K562 (cell line): ENCODE data around the gene MAU2. TPM values are rescaled to one million over a fixed set of nuclear protein-coding genes. Genes with fewer than 3 reads are reported as not detected.

Experiments used
- EGR1 ChIP-seq: fragments of 450-650 bp; conservative IDR thresholded peaks from 2 replicates; pipeline ENCODE4 v1.6.1; 2017; ENCODE audit warnings: mild to moderate bottlenecking
- FOSL1 ChIP-seq: fragments of 200-800 bp; sonication (Bioruptor generic); conservative IDR thresholded peaks from 2 replicates; pipeline ENCODE4 v1.6.1; 2016; ENCODE audit warnings: missing genetic modification characterization, missing compliant biosample characterization
- HDAC3 ChIP-seq: fragments of 450-650 bp; IDR thresholded peaks from 2 replicates; pipeline ENCODE4 v1.6.1; 2018; ENCODE audit warnings: borderline replicate concordance, mild to moderate bottlenecking, moderate library complexity; ENCODE audit not compliant: partially characterized antibody
- HNRNPK ChIP-seq: fragments of 200-400 bp; formaldehyde crosslinking; IDR thresholded peaks from one replicate; pipeline ENCODE4 v1.6.1; 2018; ENCODE audit warnings: mild to moderate bottlenecking, low read depth, low read length; ENCODE audit not compliant: poor library complexity, severe bottlenecking
- PCBP1 ChIP-seq: fragments of 200-400 bp; formaldehyde crosslinking; IDR thresholded peaks from 2 replicates; pipeline ENCODE4 v1.6.1; 2018; ENCODE audit warnings: mild to moderate bottlenecking, low read depth, low read length; ENCODE audit not compliant: poor library complexity, severe bottlenecking
- SMAD4 ChIP-seq: fragments of 250-450 bp; sonication (Bioruptor Pico); conservative IDR thresholded peaks from 2 replicates; pipeline ENCODE4 v1.8.0; 2021; ENCODE audit warnings: inconsistent platforms, mild to moderate bottlenecking, moderate library complexity
- SRSF9 ChIP-seq: fragments of 200-400 bp; formaldehyde crosslinking; IDR thresholded peaks from 2 replicates; pipeline ENCODE4 v1.6.1; 2017; ENCODE audit warnings: low read depth, low read length, borderline replicate concordance
- TBL1XR1 ChIP-seq, 2 experiments: IDR thresholded peaks; 2 replicates each; pipeline ENCODE4 v1.6.1; 2012; ENCODE audit warnings: improper control_type of control experiment in 2 of 2, low read length in 2 of 2, mild to moderate bottlenecking in 1 of 2
- TEAD4 ChIP-seq, 2 experiments: sonication (generic) in 1 of 2; formaldehyde crosslinking in 1 of 2; IDR thresholded peaks; 2 replicates each; pipeline versions ENCODE4 v1.6.1 to v1.8.0; 2012 to 2022; ENCODE audit warnings: borderline replicate concordance in 1 of 2, inconsistent platforms in 1 of 2, low read length in 1 of 2, mild to moderate bottlenecking in 1 of 2, missing genetic modification reagents in 1 of 2
- polyA plus RNA-seq, 8 experiments: library from polyadenylated mRNA; depleted of rRNA in 4 of 8; stranded (reverse) in 5 of 8; unstranded in 3 of 8; fragments of >200 nt; fragmentation: Nextera tagmentation in 2 of 8; fragmentation: Illumina TruSeq in 1 of 8; extraction: Ambion mirVana in 2 of 8; extraction: Trizol in 1 of 8; gene quantifications; 2 replicates each; pipeline versions ENCODE4 v1.2.1 to v1.2.3, GENCODE V29; 2011 to 2014; ENCODE audit warnings: inconsistent platforms in 1 of 8, missing spikeins in 1 of 8
- total RNA-seq, 7 experiments: library from RNA; depleted of rRNA in 6 of 7; stranded (reverse); fragments of >200 nt in 6 of 7; fragmentation: Illumina TruSeq in 2 of 7; extraction: Trizol in 2 of 7; gene quantifications; 2 replicates each; pipeline versions ENCODE4 v1.2.1 to v1.2.3, GENCODE V29; 2011 to 2021; ENCODE audit warnings: low replicate concordance in 1 of 7
- TF ChIP-seq, protein P1 (sequence below): sonication (generic); formaldehyde crosslinking; IDR thresholded peaks from 2 replicates; pipeline ENCODE4 v1.8.0; 2023; ENCODE audit warnings: mild to moderate bottlenecking, missing genetic modification reagents
- TF ChIP-seq, protein P2 (sequence below): sonication (generic); formaldehyde crosslinking; IDR thresholded peaks from 2 replicates; pipeline ENCODE4 v1.8.0; 2022; ENCODE audit warnings: mild to moderate bottlenecking, missing genetic modification reagents, borderline replicate concordance
- TF ChIP-seq, protein P3 (sequence below): conservative IDR thresholded peaks from 2 replicates; pipeline ENCODE4 v1.6.1; 2011; ENCODE audit warnings: low read depth, mild to moderate bottlenecking, low read length; ENCODE audit not compliant: control insufficient read depth
- TF ChIP-seq, protein P4 (sequence below): sonication (generic); formaldehyde crosslinking; IDR thresholded peaks from 2 replicates; pipeline ENCODE4 v1.8.0; 2022; ENCODE audit warnings: mild to moderate bottlenecking, low read depth, missing genetic modification reagents
- TF ChIP-seq, protein P5 (sequence below): fragments of 450-650 bp; formaldehyde crosslinking; IDR thresholded peaks from 2 replicates; pipeline ENCODE4 v1.4.0; 2020; ENCODE audit warnings: mild to moderate bottlenecking, moderate library complexity

The MAU2 gene
- total and polyA plus RNA-seq, 9 of the 15 experiments (the other 6 are each of a cell fraction or from before 2014, with no cell fraction given) = 1.2 to 48.1 (median 19.4) TPM

DNA sequence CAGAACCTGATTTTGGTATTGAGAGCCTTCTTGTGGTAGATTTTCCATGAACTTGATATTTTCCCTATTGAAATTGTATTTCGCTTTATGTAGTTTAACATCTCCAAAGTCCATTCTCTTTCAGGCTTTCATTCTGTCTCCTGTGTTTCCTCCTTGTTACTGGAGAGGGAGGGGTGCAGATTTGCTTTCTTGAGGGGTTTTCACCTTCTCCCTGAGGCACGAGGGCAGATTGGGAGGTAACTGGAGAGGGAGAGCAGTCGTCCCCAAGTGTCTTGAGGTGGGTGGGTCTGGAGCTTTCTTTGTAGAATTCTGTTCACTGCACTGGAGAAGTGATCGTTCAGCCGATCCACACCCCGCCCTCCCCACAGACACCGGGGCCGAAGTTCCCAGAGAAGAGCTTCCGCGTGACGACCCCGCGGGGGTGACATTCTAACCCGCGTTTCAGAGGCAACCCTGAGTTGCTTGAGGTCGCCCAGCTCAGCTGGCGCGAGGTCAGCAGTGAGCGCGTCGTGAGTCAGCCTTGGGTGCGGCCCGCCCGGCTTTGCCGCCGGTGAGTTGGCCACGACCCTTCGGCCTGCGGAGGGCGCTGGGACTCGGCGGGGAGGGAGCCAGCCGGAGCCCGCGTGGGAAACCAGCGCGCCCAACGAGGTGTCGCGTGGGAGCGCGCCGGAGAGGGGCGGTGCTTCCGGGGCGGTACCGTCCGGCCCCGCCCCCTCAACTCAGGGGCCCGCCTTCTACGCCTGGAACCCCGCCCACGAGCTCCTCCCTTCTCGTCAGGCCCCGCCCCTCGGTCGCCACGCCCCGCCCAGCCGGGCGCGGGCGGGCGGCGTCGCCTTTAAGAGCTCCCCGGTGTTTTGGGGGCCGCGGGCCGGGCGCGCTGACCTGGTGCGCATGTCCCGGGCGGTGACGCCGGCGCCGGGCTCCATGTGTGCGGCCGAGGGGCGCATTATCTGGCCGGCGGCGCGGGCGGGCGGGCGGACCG is 84.5 kb downstream of the MAU2 start, which contains the start of gene GATAD2A (continued):
- TF ChIP-seq SMAD4 (CRISPR knock-in tag) = peak; percentile 93
- TF ChIP-seq, protein P1, sequence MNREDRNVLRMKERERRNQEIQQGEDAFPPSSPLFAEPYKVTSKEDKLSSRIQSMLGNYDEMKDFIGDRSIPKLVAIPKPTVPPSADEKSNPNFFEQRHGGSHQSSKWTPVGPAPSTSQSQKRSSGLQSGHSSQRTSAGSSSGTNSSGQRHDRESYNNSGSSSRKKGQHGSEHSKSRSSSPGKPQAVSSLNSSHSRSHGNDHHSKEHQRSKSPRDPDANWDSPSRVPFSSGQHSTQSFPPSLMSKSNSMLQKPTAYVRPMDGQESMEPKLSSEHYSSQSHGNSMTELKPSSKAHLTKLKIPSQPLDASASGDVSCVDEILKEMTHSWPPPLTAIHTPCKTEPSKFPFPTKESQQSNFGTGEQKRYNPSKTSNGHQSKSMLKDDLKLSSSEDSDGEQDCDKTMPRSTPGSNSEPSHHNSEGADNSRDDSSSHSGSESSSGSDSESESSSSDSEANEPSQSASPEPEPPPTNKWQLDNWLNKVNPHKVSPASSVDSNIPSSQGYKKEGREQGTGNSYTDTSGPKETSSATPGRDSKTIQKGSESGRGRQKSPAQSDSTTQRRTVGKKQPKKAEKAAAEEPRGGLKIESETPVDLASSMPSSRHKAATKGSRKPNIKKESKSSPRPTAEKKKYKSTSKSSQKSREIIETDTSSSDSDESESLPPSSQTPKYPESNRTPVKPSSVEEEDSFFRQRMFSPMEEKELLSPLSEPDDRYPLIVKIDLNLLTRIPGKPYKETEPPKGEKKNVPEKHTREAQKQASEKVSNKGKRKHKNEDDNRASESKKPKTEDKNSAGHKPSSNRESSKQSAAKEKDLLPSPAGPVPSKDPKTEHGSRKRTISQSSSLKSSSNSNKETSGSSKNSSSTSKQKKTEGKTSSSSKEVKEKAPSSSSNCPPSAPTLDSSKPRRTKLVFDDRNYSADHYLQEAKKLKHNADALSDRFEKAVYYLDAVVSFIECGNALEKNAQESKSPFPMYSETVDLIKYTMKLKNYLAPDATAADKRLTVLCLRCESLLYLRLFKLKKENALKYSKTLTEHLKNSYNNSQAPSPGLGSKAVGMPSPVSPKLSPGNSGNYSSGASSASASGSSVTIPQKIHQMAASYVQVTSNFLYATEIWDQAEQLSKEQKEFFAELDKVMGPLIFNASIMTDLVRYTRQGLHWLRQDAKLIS (CRISPR knock-in tag) = peak; percentile 89
- TF ChIP-seq, protein P2, sequence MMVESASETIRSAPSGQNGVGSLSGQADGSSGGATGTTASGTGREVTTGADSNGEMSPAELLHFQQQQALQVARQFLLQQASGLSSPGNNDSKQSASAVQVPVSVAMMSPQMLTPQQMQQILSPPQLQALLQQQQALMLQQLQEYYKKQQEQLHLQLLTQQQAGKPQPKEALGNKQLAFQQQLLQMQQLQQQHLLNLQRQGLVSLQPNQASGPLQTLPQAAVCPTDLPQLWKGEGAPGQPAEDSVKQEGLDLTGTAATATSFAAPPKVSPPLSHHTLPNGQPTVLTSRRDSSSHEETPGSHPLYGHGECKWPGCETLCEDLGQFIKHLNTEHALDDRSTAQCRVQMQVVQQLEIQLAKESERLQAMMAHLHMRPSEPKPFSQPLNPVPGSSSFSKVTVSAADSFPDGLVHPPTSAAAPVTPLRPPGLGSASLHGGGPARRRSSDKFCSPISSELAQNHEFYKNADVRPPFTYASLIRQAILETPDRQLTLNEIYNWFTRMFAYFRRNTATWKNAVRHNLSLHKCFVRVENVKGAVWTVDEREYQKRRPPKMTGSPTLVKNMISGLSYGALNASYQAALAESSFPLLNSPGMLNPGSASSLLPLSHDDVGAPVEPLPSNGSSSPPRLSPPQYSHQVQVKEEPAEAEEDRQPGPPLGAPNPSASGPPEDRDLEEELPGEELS (CRISPR knock-in tag) = peak; percentile 81; the same call in 1 of the 2 replicates
- TF ChIP-seq SRSF9 = no peak
- TF ChIP-seq TEAD4 (IDR thresholded peaks at IDR 0.05; ENCODE audit: low read length) = peak; percentile 52; the same call in 1 of the 2 replicates
- no peak; the same call in 1 of the 2 replicates for TF ChIP-seq TEAD4 (CRISPR knock-in tag; IDR thresholded peaks at IDR 0.05; ENCODE audit: borderline replicate concordance)
- TF ChIP-seq, protein P3, sequence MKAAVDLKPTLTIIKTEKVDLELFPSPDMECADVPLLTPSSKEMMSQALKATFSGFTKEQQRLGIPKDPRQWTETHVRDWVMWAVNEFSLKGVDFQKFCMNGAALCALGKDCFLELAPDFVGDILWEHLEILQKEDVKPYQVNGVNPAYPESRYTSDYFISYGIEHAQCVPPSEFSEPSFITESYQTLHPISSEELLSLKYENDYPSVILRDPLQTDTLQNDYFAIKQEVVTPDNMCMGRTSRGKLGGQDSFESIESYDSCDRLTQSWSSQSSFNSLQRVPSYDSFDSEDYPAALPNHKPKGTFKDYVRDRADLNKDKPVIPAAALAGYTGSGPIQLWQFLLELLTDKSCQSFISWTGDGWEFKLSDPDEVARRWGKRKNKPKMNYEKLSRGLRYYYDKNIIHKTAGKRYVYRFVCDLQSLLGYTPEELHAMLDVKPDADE = no peak; the same call in none of the 2 replicates
- peak in 1 of 2 experiments; percentile 46; a peak in 1 of 4 replicates for TF ChIP-seq TBL1XR1 (IDR thresholded peaks at IDR 0.05; ENCODE audit: low read length in 2 of 2)
- no peak for TF ChIP-seq HDAC3
- peak; percentile 63 for TF ChIP-seq PCBP1
- TF ChIP-seq EGR1 = peak; percentile 86
- TF ChIP-seq, protein P4, sequence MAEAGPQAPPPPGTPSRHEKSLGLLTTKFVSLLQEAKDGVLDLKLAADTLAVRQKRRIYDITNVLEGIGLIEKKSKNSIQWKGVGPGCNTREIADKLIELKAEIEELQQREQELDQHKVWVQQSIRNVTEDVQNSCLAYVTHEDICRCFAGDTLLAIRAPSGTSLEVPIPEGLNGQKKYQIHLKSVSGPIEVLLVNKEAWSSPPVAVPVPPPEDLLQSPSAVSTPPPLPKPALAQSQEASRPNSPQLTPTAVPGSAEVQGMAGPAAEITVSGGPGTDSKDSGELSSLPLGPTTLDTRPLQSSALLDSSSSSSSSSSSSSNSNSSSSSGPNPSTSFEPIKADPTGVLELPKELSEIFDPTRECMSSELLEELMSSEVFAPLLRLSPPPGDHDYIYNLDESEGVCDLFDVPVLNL (CRISPR knock-in tag) = 0 out of 2 replicates have a peak, but pooled peaks have one; percentile 13
- peak; percentile 36 for TF ChIP-seq HNRNPK
- TF ChIP-seq FOSL1 (tag) = peak; percentile 98
- TF ChIP-seq, protein P5, sequence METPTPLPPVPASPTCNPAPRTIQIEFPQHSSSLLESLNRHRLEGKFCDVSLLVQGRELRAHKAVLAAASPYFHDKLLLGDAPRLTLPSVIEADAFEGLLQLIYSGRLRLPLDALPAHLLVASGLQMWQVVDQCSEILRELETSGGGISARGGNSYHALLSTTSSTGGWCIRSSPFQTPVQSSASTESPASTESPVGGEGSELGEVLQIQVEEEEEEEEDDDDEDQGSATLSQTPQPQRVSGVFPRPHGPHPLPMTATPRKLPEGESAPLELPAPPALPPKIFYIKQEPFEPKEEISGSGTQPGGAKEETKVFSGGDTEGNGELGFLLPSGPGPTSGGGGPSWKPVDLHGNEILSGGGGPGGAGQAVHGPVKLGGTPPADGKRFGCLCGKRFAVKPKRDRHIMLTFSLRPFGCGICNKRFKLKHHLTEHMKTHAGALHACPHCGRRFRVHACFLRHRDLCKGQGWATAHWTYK (CRISPR knock-in tag) = peak; percentile 79; the same call in 1 of the 2 replicates
